Measurements from ENCODE around the gene PSMD7.

DNA sequence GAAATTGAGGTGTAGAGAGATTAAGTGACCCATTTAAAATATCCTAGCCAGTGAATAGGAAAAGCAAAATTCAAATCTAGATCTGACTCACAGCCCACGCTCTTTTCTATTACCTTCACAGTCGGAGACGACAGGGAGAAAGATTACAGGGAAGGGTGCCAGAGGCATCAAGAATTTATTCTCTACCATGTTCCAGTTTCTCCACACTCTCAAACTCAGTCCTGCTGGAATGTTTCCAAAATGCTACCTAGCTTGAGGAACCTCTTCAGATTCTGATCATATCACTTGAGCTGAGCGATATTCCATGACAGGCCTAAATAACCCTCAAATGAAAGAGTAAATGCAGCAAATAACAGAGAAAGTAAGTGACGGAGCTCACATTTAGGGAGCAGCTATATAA lies 5.4 kb upstream of the PSMD7 start:
- TF ChIP-seq, protein P1, sequence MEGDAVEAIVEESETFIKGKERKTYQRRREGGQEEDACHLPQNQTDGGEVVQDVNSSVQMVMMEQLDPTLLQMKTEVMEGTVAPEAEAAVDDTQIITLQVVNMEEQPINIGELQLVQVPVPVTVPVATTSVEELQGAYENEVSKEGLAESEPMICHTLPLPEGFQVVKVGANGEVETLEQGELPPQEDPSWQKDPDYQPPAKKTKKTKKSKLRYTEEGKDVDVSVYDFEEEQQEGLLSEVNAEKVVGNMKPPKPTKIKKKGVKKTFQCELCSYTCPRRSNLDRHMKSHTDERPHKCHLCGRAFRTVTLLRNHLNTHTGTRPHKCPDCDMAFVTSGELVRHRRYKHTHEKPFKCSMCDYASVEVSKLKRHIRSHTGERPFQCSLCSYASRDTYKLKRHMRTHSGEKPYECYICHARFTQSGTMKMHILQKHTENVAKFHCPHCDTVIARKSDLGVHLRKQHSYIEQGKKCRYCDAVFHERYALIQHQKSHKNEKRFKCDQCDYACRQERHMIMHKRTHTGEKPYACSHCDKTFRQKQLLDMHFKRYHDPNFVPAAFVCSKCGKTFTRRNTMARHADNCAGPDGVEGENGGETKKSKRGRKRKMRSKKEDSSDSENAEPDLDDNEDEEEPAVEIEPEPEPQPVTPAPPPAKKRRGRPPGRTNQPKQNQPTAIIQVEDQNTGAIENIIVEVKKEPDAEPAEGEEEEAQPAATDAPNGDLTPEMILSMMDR (conservative IDR thresholded peaks at IDR 0.05 in 1 of 2, IDR thresholded peaks at IDR 0.05 in 1 of 2; ENCODE audit: low read depth in 1 of 2, low read length in 2 of 2) = no peak
- TF ChIP-seq EZH2 (IDR thresholded peaks at IDR 0.05; ENCODE audit: low read length, missing control alignments) = no peak
